Activated CD4-positive, alpha-beta T cell treated with anti-CD3 and anti-CD28 coated beads, Interleukin-2, amount 10 ng/mL, durations not matched to agents 24 days and 14 days (primary cell): ENCODE results near the gene SLC24A1. TPM values are rescaled to one million over a fixed set of nuclear protein-coding genes. Genes with fewer than 3 reads are reported as not detected.
A peak's percentile ranks its signal among the peaks of the same experiment; 100 is the strongest.

ENCODE experiments used
- DNase-seq: peaks from one replicate; pipeline ENCODE4 v3.0.0; 2022
- H3K27ac Mint-ChIP-seq: one replicate; pipeline ENCODE4 v1.8.0; 2022; ENCODE audit warnings: mild to moderate bottlenecking, mixed read lengths
- H3K27me3 Mint-ChIP-seq: one replicate; pipeline ENCODE4 v1.8.0; 2022; ENCODE audit warnings: mixed read lengths
- H3K36me3 Mint-ChIP-seq: one replicate; pipeline ENCODE4 v1.8.0; 2022; ENCODE audit warnings: low read depth, mild to moderate bottlenecking, mixed read lengths
- H3K4me1 Mint-ChIP-seq: one replicate; pipeline ENCODE4 v1.8.0; 2021; ENCODE audit warnings: mixed read lengths
- H3K4me3 Mint-ChIP-seq: one replicate; pipeline ENCODE4 v1.8.0; 2022; ENCODE audit warnings: mild to moderate bottlenecking, moderate library complexity, mixed read lengths
- H3K9me3 Mint-ChIP-seq: one replicate; pipeline ENCODE4 v1.8.0; 2021; ENCODE audit warnings: mixed read lengths
- intact Hi-C: fragments of 100-400 bp; cut with micrococcal nuclease; formaldehyde crosslinking; loops from one replicate; pipeline ENCODE4 v1.15.1; 2023
- total RNA-seq: library from RNA; stranded (reverse); gene quantifications from 2 replicates; pipeline ENCODE4 v1.2.3, GENCODE V29; 2022

SLC24A1 gene
- 5.1 and 5.5 TPM in 2 replicates for total RNA-seq

DNA sequence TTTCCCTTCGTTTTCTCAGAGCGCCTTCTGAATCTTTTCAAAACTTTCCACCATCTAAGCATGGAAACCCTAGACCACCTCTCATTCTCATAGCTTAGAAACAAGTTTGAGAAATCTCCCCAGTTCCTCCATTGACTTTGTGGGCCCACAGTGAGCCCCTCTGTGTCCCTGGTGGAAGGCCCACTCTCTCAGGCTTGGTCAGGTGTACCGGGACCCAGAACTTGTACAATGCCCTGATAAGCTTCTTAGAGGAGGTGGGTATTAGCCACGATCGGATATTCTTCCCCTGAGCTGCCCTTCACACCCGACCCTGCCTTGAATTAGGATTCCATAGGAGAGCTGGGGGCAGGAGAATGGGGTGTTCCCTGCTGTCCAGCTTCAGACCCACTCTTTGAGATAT, at the start of gene SLC24A1:
Gene SLC24A1 (plus strand): TSS at position 301 of the 400 bp plus-strand sequence. CDS start 2,143 bp downstream, outside the sequence.
- Mint-ChIP-seq H3K9me3 (no peaks in the 10 kb centered on the region), H3K27ac (no peak within 1 kb of the TSS), H3K4me3 (no peak within 1 kb of the TSS), H3K27me3 (no peaks in the 10 kb centered on the region), H3K36me3 (no peaks in the 10 kb centered on the region), H3K4me1 (no peaks in the 10 kb centered on the region)
- intact Hi-C loops, result no loop called here
- no peak for DNase-seq

DNA sequence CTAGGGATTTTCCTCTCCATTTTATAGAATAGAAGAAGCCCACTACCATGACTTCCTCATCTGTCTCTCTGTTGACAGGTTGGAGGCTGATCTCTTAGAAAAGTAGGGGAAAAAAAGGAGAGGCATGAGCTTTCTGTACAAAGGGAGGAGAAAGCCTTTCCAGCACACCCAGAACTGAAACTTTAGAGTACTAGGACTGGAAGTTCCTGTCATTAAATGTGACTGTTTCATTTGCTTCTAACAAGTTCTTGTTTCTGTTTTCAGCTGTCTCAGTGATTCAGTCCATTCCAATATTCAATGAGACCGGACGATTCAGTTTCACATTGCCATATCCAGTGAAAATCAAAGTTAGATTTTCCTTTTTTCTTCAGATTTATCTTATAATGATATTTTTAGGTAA, 49.8 kb upstream of the SLC24A1 start:
- H3K4me3 Mint-ChIP-seq, result no peak overlapping the region
- H3K36me3 Mint-ChIP-seq, result peaks cover 35% of the 10 kb centered on the region
- intact Hi-C loops, result no loop called here

DNA sequence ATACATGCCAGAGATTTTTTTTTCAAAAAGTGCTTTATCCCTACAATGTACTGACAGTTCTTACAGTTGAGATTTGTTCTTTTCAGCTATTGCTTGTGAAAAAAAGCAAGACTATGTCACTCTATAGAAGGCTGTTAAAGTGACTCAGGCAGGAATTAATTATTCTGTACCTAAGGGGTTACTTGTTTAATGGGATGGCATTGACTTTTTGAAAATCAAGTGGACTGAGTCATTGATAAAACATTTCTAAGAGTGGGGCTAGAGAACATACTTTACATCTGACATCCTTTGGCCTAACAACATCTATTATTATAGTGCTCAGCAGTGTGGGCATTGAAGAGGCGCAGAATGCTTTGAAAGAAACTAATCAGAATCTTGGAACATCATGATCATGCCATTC, 45.1 kb upstream of the SLC24A1 start:
- DNase-seq, result no peak
- H3K4me1 Mint-ChIP-seq, result peaks cover 2% of the 10 kb centered on the region
- intact Hi-C loops, result no loop called here
- H3K27ac Mint-ChIP-seq, result no peak overlapping the region
- peaks cover 40% of the 10 kb centered on the region for H3K36me3 Mint-ChIP-seq
- no peaks in the 10 kb centered on the region for H3K27me3 Mint-ChIP-seq
- H3K4me3 Mint-ChIP-seq, result no peak overlapping the region
- H3K9me3 Mint-ChIP-seq, result no peaks in the 10 kb centered on the region

More for the DNA sequence above, 49.8 kb upstream of the SLC24A1 start:
- H3K27me3 Mint-ChIP-seq, result no peaks in the 10 kb centered on the region
- no peaks in the 10 kb centered on the region for H3K4me1 Mint-ChIP-seq
- H3K27ac Mint-ChIP-seq, result no peak overlapping the region
- DNase-seq, result no peak
- no peaks in the 10 kb centered on the region for H3K9me3 Mint-ChIP-seq

DNA sequence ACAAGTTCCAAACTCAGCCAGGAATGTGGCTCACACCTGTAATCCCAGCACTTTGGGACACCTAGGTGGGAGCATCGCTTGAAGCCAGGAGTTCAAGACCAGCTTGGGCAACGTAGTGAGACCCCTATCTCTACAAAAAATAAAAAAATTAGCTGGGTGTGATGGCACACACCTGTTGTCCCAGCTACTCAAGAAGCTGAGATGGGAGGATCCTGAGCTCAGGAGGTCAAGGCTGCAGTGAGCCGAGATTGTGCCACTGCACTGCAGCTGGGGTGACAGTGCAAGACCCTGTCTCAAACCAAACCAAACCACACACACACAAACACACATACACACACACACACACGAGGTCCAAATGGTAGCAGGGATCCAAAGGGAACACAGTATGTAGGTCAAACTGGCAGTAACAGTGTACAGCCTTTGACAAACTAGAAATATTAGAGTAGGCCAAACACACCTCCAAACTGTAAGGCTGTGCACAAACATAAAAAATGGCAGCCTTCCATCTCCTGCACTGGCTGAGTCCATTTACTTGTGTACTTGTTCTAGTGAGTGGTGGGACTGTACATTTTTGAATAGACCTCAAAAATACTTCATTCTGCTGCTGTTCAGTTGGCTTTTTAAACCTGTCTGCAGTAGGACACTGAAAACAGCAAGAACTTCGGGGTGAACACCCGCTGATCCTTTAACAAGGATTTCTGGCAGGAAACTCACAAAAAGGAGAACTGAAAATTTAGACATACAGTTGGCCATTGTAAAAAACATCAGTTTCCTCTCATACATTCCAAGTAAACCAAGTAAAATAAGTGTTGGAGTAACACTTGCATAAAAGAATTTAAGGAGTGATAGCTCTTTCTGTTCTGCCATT, 44.4 kb upstream of the SLC24A1 start:
- H3K4me1 Mint-ChIP-seq, result peaks cover 3% of the 10 kb centered on the region
- H3K27ac Mint-ChIP-seq, result no peak overlapping the region
- no peak for DNase-seq
- no peaks in the 10 kb centered on the region for H3K27me3 Mint-ChIP-seq
- intact Hi-C loops, result no loop called here
- H3K36me3 Mint-ChIP-seq, result peaks cover 45% of the 10 kb centered on the region
- no peak overlapping the region for H3K4me3 Mint-ChIP-seq
- no peaks in the 10 kb centered on the region for H3K9me3 Mint-ChIP-seq

DNA sequence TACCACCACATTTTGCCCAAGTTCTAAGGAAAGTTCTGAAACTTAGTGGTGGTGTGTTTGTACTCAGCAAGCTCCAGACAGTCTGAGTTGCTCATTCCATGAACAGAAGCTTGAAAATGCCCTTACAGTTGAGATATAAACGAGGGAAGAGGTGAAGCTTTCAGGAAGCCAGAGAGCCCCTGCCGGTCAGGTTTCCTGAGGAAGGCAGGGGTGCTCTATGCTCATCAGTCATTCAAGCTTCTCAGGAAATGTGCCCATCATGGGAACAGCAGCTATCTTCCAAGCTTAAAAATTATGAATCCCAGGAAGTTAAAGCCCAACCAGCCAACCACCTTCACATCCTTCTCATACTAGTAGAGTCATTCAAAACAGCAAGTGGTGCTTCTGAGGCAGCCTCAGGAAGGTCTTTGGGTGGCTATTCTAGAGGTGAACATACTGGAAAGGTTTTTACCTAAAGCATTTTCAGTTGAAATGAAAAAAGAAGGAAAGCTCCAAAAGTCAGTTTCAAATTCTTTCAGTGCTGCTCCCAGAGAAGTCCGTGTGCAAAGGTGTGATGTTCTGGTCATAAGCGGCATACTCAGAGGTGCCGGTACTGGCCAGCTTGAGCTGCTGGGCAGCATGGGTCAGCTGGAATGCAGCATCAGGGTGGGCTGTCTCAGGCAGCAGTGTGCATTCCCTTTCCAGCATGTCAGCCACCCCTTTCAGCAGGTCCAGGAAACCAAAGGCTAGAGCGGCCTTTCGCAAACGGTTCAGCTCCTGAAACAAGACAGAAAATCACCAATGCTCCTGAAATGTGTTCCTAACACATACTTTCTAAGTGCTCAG, 42.6 kb upstream of the SLC24A1 start:
- H3K4me3 Mint-ChIP-seq, result no peak overlapping the region
- no peak for DNase-seq
- H3K27me3 Mint-ChIP-seq, result no peaks in the 10 kb centered on the region
- H3K36me3 Mint-ChIP-seq, result peaks cover 59% of the 10 kb centered on the region
- intact Hi-C loops, result no loop called here
- no peaks in the 10 kb centered on the region for H3K9me3 Mint-ChIP-seq
- H3K27ac Mint-ChIP-seq, result peak overlapping the region; percentile 24
- peaks cover 18% of the 10 kb centered on the region for H3K4me1 Mint-ChIP-seq

DNA sequence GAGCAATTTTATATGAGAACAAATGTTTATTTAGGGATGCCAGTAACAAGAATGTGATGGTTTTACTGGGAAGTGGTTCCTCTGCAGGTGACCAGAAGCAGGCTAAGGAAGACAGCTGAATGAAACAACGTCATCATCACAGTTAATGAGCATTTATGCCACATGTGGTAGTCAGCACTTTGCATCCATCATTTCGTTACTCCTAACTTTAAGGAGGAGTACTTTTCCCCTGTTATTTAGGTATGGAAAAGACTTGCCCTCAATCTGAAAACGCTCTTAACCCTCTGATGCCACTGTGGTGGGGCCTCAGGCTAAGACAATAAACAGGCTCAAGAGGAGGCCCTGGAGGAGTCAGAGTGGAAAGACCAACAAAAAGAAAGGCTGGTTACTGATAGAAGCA, 42.0 kb upstream of the SLC24A1 start:
- intact Hi-C loops, result no loop called here
- H3K27ac Mint-ChIP-seq, result no peak overlapping the region
- no peak for DNase-seq
- no peaks in the 10 kb centered on the region for H3K27me3 Mint-ChIP-seq
- H3K36me3 Mint-ChIP-seq, result peaks cover 65% of the 10 kb centered on the region
- peaks cover 25% of the 10 kb centered on the region for H3K4me1 Mint-ChIP-seq
- no peak overlapping the region for H3K4me3 Mint-ChIP-seq
- no peaks in the 10 kb centered on the region for H3K9me3 Mint-ChIP-seq

DNA sequence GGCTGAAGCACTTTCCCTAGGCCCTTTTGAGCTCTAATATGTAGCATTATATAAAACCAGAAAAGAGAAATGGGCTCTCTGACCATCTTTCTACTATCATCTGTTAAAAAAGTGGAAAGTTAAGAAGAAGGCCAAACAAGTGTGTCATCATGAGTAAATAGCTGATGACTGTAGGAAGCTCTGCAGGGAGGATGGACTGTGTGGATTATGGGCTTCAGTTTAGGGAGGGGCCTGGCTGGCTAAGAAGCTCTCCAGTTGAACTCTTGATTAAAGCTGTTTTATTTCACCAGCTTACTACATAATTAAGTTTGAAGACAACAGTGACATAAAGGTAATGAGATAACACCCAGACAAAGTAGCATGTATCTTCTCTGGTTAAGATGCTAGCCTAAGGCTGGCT, 41.5 kb upstream of the SLC24A1 start:
- no peak overlapping the region for H3K4me3 Mint-ChIP-seq
- no peak for DNase-seq
- H3K4me1 Mint-ChIP-seq, result peaks cover 25% of the 10 kb centered on the region
- H3K36me3 Mint-ChIP-seq, result peaks cover 66% of the 10 kb centered on the region
- intact Hi-C loops, result no loop called here
- no peaks in the 10 kb centered on the region for H3K27me3 Mint-ChIP-seq
- peak overlapping the region; percentile 35 for H3K27ac Mint-ChIP-seq
- H3K9me3 Mint-ChIP-seq, result no peaks in the 10 kb centered on the region

DNA sequence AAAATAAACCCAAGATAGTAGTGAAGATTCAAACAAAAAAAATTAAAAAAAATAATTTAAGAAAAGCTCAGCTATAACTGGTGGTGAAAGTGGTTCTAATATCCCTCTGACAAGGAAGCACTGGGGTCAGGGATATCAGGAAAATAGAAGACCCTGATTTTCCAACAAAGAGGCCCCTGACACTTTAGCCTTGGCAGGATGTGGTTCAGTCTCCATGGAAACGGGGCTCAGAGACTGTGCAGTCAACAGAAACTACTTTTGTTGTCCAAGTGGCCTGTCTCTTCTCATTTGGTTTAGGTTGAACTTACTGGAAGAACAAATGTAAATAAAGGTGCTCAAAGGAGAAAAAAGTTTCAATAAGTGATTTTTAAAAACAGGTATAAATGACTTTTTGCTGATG, 38.0 kb upstream of the SLC24A1 start:
- no peaks in the 10 kb centered on the region for H3K27me3 Mint-ChIP-seq
- peaks cover 66% of the 10 kb centered on the region for H3K36me3 Mint-ChIP-seq
- peak overlapping the region; percentile 84 for H3K27ac Mint-ChIP-seq
- no peaks in the 10 kb centered on the region for H3K9me3 Mint-ChIP-seq
- peaks cover 31% of the 10 kb centered on the region for H3K4me1 Mint-ChIP-seq
- peak overlapping the region; percentile 66 for H3K4me3 Mint-ChIP-seq
- intact Hi-C loops, result no loop called here
- DNase-seq, result peak; percentile 91

DNA sequence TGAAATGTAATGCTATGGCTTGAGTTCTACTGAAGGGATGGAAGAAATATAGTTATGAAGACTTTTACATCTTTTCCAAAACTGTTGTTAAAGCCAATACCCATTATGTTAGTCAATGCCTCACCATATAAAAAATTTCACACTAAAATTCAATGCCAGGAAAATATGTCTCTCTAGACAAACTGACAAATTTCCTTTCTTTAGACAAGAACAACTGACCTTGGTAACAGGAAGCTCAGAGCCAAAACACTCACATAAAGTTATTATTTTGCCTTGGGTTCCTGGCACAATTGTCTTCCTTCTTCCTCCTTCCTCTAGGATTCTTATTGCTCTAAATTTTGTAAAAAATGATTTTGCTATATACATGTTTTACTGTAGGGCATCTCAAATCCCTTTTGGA, 37.5 kb upstream of the SLC24A1 start:
- no peak for DNase-seq
- Mint-ChIP-seq H3K36me3 (peaks cover 63% of the 10 kb centered on the region), H3K27me3 (no peaks in the 10 kb centered on the region), H3K4me1 (peaks cover 30% of the 10 kb centered on the region), H3K27ac (peak overlapping the region; percentile 84), H3K4me3 (peak overlapping the region; percentile 66), H3K9me3 (no peaks in the 10 kb centered on the region)
- intact Hi-C loops, result no loop called here

DNA sequence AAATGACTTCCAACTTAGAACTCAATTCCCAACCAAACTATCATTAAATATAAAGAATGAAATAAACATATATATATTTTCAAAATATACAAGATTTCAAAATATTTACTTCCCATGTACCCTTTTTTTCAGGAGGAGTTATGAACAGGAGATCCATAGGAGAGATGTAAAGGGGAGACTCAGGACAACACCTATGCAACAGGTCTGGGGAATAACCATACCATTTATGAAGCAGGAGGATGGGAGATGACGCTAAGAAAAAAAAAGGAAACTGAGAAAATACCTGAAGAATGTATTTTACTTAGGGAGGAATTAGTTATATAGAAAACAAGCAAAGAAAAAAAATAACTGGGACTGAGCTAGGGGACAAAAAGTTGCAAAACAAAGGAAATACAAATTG, 34.6 kb upstream of the SLC24A1 start:
- H3K36me3 Mint-ChIP-seq, result peaks cover 68% of the 10 kb centered on the region
- no peak overlapping the region for H3K27ac Mint-ChIP-seq
- DNase-seq, result no peak
- no peak overlapping the region for H3K4me3 Mint-ChIP-seq
- intact Hi-C loops, result no loop called here
- no peaks in the 10 kb centered on the region for H3K27me3 Mint-ChIP-seq
- no peaks in the 10 kb centered on the region for H3K9me3 Mint-ChIP-seq
- peaks cover 32% of the 10 kb centered on the region for H3K4me1 Mint-ChIP-seq

DNA sequence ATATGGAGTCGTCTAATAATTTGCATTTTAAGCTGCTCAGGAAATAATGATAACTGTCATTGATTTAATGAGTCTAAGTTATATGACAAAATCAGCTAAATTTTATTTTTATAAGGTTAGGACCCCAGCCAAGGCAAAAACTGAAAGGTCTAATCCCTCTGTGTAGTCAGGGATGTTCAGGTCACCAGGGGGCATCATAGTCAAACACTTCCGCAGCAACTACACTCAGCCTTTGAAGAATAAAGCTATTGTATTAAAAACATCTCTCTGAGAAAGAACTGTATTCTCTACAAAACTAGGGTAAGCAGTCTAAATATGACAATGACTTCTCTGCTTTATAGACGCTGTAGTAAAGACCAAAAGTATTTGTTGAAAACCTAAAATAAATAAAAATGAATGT, 25.8 kb upstream of the SLC24A1 start:
- peaks cover 55% of the 10 kb centered on the region for H3K36me3 Mint-ChIP-seq
- H3K4me1 Mint-ChIP-seq, result peaks cover 5% of the 10 kb centered on the region
- no peaks in the 10 kb centered on the region for H3K27me3 Mint-ChIP-seq

DNA sequence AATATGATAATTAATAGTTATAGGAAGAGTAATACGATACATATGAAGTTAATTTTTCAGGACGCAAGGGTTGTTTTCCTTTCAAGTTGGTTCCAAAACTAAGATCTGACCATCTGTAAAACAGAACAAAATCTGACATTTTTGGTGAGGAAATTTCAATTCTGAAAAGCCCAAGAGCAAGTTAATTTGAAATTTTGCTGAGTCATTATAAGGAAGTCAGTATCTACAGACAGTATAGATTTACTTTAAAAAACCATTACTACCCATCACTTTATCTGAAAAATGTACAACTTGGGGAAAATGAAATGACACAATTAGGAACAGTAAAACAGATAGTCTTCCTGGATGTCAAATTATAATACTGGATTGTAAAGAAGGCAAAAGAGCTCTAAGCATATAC, 23.3 kb upstream of the SLC24A1 start:
- H3K27ac Mint-ChIP-seq, result peak overlapping the region; percentile 23

More for the DNA sequence above, 25.8 kb upstream of the SLC24A1 start:
- intact Hi-C loops, result no loop called here
- no peak overlapping the region for H3K27ac Mint-ChIP-seq
- H3K9me3 Mint-ChIP-seq, result no peaks in the 10 kb centered on the region
- H3K4me3 Mint-ChIP-seq, result no peak overlapping the region
- no peak for DNase-seq

DNA sequence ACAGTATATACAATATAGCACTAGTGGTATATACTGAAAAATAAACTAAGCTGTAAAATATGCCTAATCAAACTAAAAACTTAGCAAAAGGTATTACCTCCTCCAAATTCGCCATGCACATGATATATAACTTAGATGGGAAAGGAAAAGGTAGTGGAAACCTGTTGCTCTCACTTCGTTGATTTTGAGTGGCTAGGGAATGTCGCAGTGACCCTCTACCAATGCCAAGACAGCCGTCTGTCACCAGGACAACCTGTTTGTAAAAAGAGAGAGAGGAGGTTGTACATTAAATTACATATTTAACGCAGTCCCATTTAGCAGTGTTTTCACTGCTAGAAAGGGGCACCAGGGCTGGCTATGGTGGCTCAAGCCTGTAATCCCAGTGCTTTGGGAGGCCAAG, 22.1 kb upstream of the SLC24A1 start:
- Mint-ChIP-seq H3K27me3 (no peaks in the 10 kb centered on the region), H3K36me3 (peaks cover 39% of the 10 kb centered on the region)

More for the DNA sequence above, 23.3 kb upstream of the SLC24A1 start:
- peaks cover 5% of the 10 kb centered on the region for H3K4me1 Mint-ChIP-seq
- H3K27me3 Mint-ChIP-seq, result no peaks in the 10 kb centered on the region
- peaks cover 40% of the 10 kb centered on the region for H3K36me3 Mint-ChIP-seq
- H3K4me3 Mint-ChIP-seq, result no peak overlapping the region
- DNase-seq, result no peak
- H3K9me3 Mint-ChIP-seq, result no peaks in the 10 kb centered on the region
- intact Hi-C loops, result no loop called here

DNA sequence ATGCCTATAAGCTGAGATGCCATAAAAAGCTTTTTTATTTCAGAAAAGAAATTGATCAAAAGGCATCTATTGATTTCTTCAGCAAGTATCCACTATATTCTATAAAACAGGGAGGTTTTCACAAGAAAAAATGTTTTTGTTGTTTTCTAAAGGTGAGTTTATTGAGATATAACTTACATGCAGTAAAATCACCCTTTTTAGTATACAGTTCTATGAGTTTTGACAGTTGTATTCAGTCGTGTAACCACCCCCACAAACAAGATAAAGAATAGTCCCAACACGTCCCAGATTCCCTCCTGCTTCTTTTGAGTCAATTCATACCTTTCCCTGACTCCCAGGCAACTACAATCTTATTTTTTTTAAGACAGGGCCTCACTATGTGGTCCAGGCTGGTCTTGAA, 18.6 kb upstream of the SLC24A1 start:
- no peak for DNase-seq
- Mint-ChIP-seq H3K4me1 (peaks cover 8% of the 10 kb centered on the region), H3K4me3 (no peak overlapping the region), H3K9me3 (no peaks in the 10 kb centered on the region), H3K27me3 (no peaks in the 10 kb centered on the region), H3K36me3 (peaks cover 26% of the 10 kb centered on the region), H3K27ac (no peak overlapping the region)
- intact Hi-C loops, result no loop called here

More for the DNA sequence above, 22.1 kb upstream of the SLC24A1 start:
- peaks cover 5% of the 10 kb centered on the region for H3K4me1 Mint-ChIP-seq
- no peak overlapping the region for H3K4me3 Mint-ChIP-seq
- no peak overlapping the region for H3K27ac Mint-ChIP-seq
- intact Hi-C loops, result no loop called here
- DNase-seq, result no peak
- H3K9me3 Mint-ChIP-seq, result no peaks in the 10 kb centered on the region
